HT1080 (cell line): ENCODE results near the gene NTM. TPM values are rescaled to one million over a fixed set of nuclear protein-coding genes. Genes with fewer than 3 reads are reported as not detected.

Source experiments
- DNase-seq: peaks from one replicate; pipeline ENCODE4 v3.0.0-alpha.2; 2015; ENCODE audit warnings: low read depth
- total RNA-seq: library from RNA; depleted of rRNA; stranded (reverse); fragments of >200 nt; shearing (Covaris generic); gene quantifications from 2 replicates; pipeline ENCODE4 v1.2.3, GENCODE V29; 2014

NTM gene
- total RNA-seq, 1 experiment from 2014 or later: 65.7 TPM

DNA sequence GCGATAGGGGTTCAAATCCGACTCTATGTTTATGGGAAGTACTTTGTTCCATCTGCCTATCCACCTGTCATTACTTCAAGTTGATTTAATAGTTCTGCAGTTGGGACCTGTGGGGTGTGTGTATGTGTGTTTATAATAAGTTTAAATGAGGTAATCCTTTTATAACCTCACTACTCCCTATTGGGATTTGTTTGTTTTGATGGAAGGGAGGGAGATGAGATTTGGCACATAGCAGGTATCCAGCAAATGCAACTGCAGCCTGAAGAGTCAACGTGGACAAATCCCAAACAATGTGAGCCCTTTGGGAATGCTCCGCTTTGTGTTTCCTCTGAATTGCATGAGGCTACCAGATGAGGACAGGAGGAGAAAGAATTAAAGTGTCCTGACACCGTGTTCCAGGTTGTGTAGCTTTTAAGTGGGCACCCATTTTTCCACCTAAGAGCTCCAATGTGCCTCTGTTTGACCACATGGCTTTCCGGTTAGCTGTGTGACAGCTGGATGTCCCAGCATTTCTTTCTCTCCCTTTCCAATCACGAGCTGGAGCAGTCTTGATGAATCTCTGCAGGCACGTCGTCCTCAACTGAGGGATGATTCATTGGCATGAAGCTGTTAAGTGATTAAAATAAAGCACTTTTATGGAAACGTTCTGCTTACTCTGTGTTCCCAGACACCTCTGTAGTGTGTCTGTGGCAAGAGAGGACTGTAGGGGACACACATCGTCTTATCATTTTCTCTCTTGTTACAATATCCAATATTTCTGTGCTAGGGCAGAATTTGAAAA is 610.7 kb downstream of the NTM start:
- DNase-seq: no peak

DNA sequence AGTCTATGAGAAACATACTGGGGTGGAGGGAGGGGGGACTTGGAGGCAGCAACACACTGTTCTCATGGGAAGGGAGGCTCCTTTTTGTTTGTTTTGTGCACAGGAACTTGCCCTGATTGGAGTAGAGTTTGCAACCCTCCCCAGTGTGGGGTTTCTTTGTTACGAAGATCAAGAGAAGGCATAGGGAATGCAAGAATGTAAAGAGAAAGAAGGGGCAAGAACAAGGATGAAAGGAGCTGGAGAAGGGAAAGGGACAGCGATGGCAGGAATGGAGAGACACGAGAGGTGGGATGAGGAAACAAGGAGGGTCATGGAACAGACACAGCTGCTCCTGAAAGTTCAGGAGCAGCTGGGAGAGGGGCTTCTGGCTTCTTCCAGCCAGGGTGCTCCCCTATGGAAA is 611.7 kb downstream of the NTM start:
- DNase-seq: no peak

DNA sequence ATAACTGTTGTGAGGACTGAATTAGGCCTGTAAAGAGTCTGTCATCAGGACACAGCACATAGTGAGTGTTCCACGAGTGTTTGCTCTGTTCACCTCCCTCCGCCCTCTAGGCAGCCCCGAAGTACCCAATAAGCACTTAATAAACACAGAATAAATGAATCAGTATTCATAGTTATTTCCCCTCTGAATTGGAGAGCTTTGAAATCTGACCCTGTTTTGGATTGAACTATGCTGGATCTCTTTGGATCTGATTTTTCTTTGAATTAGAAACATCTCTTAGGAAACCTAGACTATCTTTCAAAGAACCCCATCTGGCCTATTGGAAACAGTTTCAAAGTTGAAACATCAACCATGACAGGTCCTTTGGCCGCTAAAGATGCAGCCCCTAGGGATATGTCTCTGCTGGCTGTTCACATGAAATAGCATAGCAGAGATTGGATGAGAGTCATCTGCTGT is 615.5 kb downstream of the NTM start:
- DNase-seq: no peak

DNA sequence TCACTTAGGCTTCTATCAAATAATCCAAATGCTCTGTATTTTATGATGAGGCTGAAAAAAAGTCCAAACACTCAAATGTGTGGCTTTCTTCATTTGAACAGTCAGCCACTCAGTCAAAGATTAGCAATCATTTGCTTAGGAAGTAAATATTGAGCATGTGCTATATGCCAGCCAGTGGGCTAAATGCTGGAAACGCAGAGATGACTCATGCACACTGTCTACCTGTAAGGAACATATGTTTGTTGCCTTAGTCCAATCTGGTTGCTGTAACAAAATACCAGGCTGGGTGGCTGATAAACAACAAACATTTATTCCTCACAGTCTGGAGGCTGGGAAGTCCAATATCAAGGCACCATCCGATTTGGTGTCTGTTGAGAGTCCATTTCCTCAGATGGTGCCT is 617.3 kb downstream of the NTM start:
- no peak for DNase-seq

DNA sequence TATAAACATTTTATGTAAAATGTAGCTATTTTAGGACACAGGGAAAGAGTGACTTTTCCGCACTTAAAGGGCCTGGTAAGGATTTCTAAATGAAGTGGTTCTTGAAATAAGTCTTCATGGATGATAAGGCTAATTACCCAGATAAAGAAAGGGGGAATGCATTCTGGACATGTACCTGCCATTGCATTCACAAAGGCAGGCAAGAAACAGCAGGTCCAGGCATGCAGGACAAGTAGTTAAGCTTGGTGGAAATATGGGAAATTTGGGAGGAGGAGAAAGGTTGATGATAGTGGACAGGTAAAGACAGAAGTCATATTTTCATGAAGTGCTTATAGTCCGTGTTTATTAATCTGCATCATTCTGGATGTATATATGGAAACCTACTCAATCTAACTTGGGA is 621.2 kb downstream of the NTM start:
- no peak for DNase-seq

DNA sequence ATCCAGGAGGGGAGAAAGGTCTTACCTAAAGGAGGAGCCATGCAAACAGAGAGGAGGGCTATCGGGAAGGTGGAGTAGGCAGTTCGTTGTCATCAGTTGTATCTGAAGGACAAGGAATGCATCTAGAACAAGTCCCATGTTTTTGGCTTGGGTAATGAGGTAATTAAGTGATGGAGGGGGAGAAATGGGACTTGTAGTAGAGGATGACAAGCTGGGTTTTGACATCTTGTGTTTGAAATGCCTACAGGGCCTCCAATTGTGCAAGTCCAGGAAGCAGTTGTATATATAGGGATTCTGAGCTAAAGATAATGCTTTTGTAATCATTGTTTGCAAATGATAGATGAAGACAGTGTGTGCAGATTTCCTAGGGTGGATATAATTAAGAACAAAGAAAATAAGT is 622.8 kb downstream of the NTM start:
- DNase-seq: no peak

DNA sequence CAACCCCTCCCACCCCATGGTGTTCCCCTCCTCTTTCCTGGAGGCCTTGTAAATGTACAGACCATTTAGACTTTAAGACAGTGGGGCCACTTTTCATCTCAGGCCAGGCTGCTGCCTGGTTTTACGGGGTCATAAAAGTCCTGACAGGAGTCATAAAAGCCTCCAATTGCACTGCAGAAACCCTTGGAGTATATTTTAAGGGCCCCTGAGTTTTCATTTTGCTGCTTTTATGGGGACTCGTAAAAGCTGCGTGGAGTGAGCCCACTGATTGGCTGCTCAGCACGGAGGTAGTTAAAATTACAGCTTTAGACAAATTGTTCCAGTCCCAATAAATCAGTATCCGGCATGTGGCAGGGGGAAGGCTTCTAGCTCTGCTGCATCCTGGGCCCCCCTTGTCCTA is 627.6 kb downstream of the NTM start:
- DNase-seq: no peak

DNA sequence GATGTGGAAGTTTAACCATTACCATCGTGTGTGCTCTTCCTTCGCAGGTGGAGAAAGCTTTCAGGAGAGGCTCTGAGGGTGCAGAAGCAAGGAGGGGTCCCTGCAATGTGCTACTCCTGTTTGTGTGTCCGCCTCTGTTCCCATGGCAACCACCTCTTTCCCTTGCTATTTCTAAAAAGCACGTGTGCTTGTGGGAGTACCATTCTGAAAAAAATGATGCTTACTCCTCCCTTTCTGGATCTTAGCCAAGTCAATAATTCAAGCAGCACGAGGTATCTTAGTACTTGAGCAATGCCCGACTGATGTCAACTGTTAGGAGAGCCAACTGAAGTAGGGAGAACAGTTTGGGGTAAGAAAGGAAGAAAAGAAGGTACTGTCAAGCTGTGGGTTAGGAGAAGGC is 628.7 kb downstream of the NTM start:
- DNase-seq: no peak

DNA sequence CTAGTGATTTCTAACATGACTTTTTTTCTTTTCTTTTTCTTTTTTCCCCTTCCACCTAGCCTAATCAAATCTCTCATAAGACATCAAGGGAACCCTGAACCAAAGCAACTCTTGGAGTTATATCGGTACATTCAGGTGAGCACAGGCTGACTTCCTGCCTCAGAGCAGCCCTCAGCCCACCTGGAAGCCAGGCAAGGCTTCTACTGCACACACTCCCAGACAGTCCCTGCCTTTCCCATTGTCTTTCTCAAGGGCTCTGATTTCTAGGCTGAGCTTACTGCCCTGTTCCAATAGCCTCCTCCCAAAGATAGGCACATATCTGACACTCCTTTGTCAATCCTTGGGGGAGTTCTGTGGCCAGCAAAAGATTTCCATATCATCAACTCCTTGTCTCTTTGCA is 629.5 kb downstream of the NTM start:
- no peak for DNase-seq

DNA sequence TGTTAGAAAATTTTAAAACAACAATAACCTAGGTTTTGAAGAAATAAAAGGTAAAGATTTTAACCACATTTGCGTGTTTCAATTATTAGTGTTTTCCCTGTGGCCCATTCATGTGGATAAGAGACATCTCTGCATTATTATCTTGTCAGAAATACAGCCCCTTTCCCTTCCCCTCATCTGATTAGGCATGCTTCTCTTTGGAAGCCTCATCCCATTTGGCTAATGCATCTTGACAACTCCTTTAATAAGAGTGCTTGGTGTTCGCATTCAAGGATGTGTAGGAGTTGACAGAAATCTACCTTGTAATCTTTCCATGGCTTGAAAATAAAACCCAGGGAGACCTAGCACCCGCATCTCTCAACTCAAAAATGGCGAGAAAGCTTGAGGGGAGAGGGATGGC is 635.5 kb downstream of the NTM start:
- DNase-seq: no peak

DNA sequence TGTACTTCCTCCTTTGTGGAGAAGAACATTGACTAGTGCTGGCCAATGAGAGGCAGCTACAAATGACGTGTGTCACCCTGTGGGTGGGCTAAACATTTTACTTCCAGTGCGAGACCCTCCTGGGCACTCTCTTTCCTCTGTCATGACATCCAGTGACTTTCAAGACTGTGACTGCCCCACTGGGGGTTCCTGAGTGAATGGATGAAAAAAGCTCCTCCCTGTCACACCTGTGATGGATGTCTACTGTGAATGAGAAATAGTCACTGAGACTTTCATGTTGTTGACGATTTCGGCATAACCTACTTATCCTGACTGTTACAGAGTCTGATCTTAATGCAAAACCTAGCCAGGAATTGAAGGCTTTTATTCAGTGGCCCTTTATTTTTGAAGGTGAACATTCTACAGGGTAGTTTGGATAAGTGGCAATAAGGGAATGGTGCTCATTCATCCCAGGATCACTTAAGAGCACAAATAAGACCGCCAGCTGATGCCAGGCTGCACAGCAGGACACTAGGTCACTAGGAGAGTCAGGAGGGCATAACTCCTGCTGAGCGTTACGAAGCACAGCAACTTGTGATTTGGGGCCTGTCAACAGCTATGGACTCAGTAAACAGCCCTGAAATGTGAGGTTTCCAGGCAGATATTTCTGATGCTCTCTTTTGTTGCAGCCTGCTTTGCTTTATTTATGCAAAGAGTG is 636.6 kb downstream of the NTM start:
- no peak for DNase-seq

DNA sequence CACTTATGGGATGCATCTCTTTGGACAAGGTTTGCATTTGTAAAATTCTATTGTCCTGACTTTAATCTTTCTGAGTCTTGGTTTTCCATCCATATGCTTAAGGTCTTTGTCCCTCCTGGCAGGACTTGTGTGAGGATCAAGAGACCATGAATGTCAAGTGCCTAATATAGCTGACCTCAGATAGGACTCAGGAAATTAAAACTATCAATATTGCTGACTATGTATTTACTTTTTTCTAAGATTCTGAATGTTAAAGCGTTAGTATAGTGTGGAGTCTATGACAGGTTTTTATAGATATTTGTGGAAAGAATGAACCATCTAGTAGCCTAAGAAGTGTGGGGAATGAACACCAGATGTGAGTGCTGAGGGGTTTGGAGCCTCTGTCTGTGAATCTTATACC is 637.8 kb downstream of the NTM start:
- no peak for DNase-seq

DNA sequence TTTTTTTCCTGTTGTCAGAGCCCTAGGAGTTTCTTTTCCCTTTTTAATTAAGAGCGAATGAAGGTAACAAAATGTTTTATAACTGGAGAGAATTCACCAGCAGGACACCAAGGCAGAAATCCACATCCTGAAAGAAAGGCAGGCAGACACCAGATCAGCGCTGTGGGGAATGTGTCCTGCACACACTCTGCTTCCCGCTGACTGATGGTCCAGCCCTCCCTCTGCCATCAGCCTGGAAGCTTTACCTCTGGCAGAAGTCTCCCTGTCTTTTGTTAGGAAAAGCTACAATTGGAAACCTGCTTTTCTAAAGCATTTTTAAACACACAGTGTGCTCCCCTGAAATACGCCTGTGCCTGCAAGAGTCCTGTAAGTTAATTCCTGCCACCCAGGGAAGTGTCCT is 638.5 kb downstream of the NTM start:
- no peak for DNase-seq

DNA sequence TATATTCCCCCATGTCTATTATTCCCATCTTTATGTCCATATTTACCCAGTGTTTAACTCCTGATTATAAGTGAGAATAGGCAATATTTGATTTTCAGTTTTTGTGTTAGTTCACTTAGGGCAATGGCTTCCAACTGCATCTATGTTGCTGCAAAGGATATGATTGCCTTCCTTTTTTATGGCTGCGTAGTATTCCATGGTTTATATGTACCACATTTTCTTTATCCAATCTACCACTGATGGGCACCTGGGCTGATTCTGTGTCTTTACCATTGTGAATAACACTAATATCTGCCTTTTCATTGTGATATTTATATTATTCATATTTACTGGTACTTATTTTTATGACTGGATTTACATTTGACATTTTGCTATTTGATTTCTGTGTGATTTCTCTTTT is 649.6 kb downstream of the NTM start:
- DNase-seq: no peak

DNA sequence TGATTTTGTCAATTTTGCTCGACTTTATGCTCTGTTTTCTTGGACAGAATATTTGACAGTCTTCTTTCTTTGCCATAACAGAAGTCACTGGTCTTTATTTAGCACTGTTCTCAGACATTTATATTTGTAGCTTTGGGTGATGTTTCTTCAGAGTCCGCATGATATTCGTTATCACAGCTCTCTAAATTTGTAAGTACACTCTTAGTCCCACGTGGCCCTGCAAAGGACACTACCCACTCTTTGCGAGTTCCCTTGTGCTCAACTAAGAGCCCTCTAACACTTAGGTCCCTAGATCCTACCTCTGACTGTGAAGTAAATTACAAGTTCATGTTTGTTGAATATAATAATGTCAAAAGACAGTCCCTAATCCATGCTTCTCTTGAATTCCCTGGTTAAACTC is 651.9 kb downstream of the NTM start:
- no peak for DNase-seq

DNA sequence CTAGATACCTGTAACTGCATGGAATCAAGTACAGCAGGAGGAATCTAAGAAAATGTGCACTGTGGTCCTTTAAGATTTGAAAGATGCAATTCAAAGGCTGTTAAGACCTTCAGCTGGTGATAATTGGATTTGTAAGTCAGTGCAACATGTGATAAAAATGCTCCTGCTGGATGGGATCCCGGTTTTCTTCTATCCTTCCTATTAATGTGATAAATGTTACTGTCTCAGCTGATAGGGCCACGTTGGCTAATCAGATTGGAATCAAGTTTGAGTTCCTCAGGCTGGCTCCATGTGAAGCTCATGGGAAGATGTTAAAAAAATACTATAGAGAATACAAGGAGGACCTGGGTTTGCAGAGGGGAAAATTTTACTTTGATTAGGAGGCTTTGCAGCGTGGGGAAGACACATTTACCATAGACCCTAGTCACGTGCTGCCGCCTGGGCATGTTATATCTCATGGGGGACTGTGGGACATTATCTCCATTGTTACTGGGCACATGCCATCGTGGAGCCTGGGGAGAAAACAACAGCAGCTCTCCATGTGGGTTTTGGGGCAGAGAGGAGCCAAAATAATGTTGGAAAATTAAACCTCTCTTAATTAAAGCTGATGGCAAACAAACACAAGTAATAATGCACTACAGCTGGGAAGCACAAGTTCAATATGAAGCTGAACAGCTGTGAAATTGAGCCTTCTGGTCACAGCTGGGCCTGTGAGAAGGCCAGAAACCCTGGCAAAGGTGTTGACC is 652.5 kb downstream of the NTM start:
- no peak for DNase-seq

DNA sequence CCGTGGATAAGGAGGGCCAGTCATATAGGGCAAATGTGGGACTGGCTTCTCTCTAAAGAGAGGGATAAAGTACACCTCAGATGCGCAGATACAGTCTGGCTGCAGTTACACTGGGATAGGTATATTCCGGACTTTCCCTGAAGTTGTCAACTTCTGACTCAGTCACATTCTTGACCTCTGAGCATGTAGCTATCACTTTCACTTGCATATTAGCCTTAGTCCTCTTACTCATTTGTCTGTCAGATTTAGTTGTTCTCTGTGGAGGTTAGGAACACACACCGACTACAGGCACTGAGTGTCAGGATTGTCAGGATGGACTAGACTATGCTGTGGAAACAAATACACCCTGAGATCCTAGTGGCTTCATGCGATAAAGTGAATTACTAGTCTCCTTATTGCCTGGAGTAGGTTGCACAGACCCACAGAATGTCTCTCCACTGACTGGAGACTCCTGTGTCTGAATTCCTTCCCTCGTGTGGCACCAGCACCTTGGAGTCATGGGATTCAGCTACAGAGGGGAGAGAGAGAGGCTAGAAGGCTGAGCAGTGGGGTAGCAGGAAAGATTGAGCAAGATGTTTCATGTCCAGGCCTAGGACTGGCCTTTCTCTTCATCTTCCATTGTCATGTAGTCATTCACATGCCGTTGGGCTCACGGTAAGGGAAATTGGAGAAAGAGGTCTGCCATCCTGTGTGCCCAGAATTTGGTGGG is 654.3 kb downstream of the NTM start:
- DNase-seq: peak; percentile 94

DNA sequence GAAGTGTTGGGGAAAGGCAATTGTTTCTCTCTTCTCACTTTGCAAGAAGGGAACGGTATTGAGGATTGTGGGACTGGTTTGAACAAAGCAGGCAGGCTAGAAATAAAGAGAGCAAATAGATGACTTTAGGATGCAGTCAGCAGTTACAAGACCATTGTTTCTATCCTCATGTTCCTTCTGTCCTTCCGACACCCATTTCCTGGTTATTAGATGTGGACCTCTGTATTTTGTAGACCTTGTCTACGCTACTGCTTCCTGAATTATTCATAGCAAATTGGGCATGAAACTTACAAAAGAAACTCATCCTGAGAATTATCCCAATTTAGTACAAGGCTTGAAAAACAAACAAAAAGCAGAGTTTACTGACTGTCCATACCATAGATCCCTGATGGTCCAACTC is 656.3 kb downstream of the NTM start:
- no peak for DNase-seq

DNA sequence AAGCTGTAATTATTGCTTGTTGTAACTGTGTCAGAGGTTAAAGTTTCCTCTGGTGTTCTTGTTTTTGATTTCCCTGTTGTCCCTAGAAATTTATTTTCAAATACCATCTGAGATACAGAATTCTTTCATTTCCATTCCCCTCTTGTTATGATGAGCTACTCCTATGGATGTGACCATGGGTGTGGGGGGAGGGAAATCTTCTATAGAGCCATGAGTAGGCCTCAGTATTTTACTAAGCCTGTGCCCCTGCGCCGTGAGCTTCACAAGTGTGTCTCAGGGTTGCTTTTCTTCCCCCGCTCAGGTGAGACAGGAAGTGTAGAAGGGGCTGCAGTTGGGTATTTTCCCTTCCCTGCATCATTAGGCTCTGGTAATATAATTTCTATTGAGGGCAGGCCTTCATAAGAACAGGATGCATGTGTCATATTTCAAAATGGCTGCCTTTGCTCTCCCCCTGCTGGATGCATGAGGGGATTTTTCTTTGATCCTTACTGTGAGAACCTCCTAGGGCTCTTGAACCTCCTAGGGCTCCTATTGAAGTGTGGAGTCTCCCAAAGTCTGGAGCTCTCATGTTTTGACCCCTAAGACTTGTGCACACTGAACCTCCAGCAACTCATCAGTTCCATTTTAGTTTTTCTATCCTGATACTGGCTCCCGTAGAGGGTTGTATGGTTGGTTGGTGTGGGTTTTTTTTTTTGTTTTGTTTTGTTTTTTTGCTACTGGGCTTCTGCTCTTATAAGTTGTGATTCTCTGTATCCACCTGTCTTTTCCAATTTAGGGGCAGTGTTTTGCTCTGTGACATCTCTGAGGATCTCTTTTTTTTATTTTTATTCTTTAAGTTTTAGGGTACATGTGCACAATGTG is 658.2 kb downstream of the NTM start:
- DNase-seq: peak; percentile 42

DNA sequence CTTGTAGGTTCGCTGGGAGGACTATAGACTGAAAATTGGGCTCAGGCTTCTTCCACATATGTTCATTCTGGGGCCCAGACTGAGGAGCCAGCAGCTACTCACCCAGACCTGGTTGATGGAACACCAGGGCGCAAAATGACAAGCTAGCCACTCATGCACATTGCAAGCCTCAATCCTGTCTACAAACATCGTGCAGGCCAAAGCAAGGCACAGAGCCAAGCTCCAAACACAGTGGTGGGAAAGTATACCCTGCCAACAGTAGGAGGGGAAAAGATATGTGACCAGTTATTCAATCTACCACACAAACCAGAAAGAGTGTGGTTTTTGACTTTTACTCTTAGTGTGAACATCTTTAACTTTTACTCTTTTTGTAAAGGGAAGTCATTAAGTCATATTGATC is 660.5 kb downstream of the NTM start:
- DNase-seq: no peak

DNA sequence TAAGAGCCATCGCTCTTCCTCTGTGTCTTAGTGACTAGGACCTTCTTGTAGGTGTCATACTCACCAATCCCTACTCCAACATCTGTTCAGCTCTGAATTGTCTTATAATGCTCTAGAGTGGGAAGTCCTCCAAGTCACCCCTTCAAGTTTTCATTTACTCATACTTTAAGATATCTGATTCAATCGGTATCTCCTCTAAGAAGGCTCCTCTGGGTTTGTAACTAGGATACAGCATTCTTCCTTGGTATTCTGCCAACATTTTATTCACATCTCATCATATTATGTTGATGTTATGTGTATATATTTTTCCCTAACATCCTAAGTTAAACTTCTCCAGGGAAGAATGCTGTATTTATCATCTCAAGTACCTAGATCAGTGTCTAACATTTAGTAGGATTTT is 662.1 kb downstream of the NTM start:
- peak; percentile 22 for DNase-seq
